Nucleus accumbens (tissue), 56 donors: Measurements from ENCODE around the gene HOXD13.

ENCODE experiments used
- DNase-seq, 56 donors: peaks; one replicate each; lab custom pipeline; 2025; lab: John Stamatoyannopoulos, UW

HOXD13 gene

GRCh38 chr2:176105078-176105729, 12.7 kb downstream of the HOXD13 start:
- DNase-seq, result no peak

- DNase-seq, result no peak
Observed at GRCh38 chr2:176105730-176106580, 13.4 kb downstream of the HOXD13 start.

GRCh38 chr2:176106581-176107539, 14.3 kb downstream of the HOXD13 start, which contains the start of gene HOXD11:
TSS of gene HOXD11 (plus strand) at chr2:176107280. CDS start at chr2:176107356, 76 bp downstream.
- DNase-seq, result no peak

- no peak for DNase-seq
Observed at GRCh38 chr2:176107731-176108181, 15.2 kb downstream of the HOXD13 start.

GRCh38 chr2:176109192-176109901, 16.8 kb downstream of the HOXD13 start:
- DNase-seq, result no peak

GRCh38 chr2:176109946-176110345, 17.4 kb downstream of the HOXD13 start:
- no peak for DNase-seq

- no peak for DNase-seq
Observed at GRCh38 chr2:176110415-176111308, 18.1 kb downstream of the HOXD13 start.

GRCh38 chr2:176111309-176111663, 18.8 kb downstream of the HOXD13 start:
- peak in 1 of 56 donors; percentile 2 for DNase-seq

GRCh38 chr2:176111846-176112374, 19.4 kb downstream of the HOXD13 start:
- no peak for DNase-seq

GRCh38 chr2:176112375-176113302, 20.1 kb downstream of the HOXD13 start:
- DNase-seq, result no peak

GRCh38 chr2:176114120-176114929, 21.8 kb downstream of the HOXD13 start:
- DNase-seq, result no peak

GRCh38 chr2:176114930-176115625, 22.6 kb downstream of the HOXD13 start:
- DNase-seq, result no peak

GRCh38 chr2:176115883-176116813, 23.6 kb downstream of the HOXD13 start, which contains the start of gene HOXD10:
TSS of gene HOXD10 (plus strand) at chr2:176116778. CDS start at chr2:176116834, 56 bp downstream.
- no peak for DNase-seq

- DNase-seq, result no peak
Observed at GRCh38 chr2:176117162-176117822, 24.8 kb downstream of the HOXD13 start.
